HG03280 (cell line): ENCODE data around the gene RABGAP1L.

ENCODE experiments used
- ATAC-seq: cut with Tn5 transposase; IDR thresholded peaks from one replicate; pipeline ENCODE4 v1.9.1; 2021; ENCODE audit warnings: mild to moderate bottlenecking, moderate library complexity; ENCODE audit not compliant: unreplicated experiment

The RABGAP1L gene

DNA sequence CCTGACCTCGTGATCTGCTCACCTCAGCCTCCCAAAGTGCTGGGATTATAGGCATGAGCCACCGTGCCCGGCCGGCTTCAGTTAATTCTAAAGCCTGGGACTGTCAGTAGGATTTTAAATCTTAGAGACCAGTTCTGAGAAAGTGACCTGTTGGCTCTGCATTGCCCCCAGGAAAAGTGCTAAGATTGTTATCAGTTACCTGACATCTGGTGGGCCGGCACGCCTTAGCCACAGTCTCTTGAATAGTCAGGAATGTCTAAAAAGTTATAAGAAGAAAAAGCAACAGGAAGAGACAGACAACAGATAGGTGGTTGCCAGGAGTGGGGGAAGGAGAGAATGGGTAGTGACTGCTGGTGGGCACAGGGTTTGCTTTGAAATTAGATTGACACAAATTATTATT lies 35.1 kb downstream of the RABGAP1L start:
- no peak for ATAC-seq

DNA sequence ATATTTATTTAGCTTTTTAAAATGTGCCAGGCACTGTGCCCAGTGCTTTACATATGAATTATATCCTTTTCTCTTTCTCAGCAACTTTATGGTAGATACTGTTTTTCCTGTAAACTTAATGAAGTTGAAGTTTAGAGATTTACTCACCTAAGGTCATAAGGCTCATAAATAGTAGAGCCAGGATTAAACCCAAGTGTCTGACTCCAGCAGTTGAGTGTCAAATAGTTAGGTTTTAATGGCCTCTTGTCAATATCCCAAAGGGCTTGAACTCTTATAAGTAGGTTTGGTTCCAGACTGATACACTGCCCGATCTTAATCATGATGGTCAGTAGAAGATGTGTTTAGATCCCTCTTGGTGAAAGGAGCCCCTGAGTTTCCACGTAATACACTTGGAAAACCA lies 37.8 kb downstream of the RABGAP1L start:
- no peak for ATAC-seq

GRCh38 chr1:174197547-174197946 lies 38.2 kb downstream of the RABGAP1L start:
- ATAC-seq, result no peak

GRCh38 chr1:174198202-174198601 lies 38.9 kb downstream of the RABGAP1L start:
- no peak for ATAC-seq

DNA sequence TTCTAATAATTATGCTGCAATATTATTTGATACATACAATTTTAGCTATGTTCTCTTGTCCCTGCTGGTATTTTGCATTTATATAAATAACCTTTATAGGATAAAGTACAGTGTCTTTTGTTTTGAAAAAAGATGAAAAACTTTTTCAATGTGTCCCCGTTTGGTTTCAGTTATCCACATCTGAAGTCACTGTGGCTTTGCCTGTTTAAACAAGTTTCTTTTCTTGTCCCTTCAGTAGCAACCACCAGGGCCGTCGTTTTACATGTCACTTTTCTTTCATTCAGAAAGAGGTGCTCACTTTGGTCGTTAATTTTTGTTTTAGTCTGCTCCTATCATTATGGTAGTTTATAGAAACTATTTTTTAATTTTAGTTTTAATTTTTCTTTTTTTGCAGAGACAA lies 41.4 kb downstream of the RABGAP1L start:
- no peak for ATAC-seq

GRCh38 chr1:174204697-174205308 lies 45.5 kb downstream of the RABGAP1L start:
- peak; percentile 70 for ATAC-seq

- ATAC-seq, result no peak
Measured at GRCh38 chr1:174206148-174206836, 47.0 kb downstream of the RABGAP1L start.

DNA sequence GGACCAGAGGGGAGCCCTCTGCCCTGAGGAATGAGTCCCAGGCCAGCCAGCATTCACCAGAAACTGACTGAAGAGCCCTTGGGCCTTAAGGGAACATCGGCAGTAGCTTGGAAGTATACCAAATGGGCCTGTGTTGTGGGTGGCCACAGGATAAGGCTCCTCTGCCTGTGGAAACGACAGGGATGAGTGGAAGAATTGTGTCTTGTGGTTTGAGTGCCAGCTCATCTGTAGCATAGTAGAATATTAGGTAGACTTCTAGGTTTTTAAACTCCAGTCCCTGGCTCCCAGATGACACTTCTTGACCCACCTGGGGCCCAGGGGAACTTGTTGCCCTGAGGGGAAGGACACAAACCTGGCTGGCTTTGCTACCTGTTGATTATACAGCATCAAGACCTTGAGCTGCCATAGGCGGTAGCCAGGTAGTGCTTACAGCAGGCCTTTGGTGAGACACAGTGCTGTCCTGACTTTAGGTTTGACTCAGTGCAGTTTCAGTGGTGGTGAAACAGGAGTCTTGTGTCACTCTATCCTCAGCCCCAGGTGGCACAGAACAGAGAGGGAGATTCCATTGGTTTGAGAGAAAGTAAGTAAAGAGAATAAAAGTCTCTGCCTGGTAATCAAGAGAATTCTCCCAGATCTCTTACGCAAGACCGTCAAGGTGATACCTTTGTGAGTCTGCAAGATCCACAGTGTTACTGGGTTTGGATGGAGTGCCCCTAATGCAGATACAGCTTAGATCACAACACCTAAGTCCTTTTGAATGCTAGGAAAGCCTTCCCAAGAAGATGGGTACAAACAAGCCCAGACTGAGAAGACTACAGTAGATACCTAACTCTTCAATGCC lies 50.2 kb downstream of the RABGAP1L start:
- ATAC-seq, result no peak

- ATAC-seq, result no peak
Measured at GRCh38 chr1:174211486-174211885, 52.2 kb downstream of the RABGAP1L start.

- no peak for ATAC-seq
Measured at GRCh38 chr1:174215766-174216165, 56.4 kb downstream of the RABGAP1L start.

- ATAC-seq, result no peak
Measured at GRCh38 chr1:174217248-174217647, 57.9 kb downstream of the RABGAP1L start.

DNA sequence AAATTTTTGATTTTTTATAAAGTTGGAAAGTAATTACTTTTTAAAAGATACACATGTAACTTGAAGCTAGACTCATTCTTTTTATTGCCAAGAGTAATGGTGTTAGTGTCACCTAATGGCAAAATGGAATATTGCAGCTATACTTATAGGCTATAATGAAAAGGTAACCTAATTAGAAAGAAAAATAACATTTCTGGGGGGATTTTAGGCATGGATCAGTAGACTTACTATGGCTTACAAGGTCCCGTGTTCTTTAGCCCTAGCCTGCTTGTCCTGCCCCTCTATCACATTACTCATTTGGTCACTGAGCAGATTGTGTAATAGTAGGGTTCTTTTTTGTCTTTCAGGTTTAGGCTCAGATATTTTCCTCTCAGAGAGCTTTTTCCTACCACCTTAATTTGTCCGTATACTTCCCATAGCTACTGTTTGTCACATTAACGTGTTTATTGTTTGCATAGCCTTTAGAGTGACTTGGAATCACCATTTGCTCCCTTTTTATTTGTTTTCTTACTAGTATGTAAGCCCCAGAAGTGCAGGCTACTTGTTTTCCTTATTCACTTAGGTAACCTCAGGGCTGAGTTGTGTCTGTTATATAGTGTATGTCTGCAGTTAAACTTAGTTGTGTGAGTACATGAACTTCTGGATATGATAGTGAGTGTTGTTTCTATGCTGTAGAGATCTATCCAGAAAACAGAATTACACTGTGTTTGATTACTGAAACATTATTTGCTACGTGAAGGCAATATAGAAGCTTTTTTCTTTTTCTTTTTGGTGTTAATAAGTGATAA lies 58.7 kb downstream of the RABGAP1L start:
- ATAC-seq, result no peak

DNA sequence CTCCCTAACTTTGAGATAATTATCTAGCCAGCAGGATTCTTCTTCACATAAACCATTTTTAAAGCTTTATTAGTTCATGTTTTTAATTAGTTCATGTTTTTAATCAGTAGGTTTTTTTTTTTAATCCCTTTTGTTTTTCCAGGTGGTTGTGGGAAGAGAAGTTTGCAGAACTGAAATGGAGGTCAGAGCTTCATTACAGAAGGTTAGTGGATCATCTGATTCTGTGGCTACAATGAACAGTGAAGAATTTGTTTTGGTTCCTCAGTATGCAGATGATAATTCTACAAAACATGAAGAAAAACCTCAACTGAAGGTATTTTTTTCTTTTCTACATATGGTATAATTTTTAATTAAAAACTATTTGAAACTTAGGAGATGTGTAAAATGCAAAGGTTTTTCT lies 59.7 kb downstream of the RABGAP1L start:
- ATAC-seq, result no peak

GRCh38 chr1:174219606-174220370 lies 60.5 kb downstream of the RABGAP1L start:
- ATAC-seq, result no peak

DNA sequence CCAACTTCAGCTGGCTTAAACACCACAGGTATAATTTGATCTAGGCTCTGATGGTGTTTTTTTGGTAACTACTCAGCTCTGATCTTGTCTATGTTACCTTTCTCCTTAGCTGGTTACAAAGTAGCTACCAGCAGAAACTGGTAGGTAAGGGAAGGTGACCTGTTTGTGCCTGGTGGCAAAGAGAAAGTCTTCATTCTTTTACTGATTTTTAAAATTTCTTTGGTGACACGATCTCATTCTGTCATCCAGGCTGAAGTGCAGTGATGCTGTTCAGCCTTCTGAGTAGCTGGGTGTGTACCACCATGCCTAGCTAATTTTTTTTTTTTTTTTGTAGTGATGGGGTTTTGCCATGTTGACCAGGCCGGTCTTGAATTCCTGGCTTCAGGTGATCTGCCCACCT lies 62.4 kb downstream of the RABGAP1L start:
- no peak for ATAC-seq

DNA sequence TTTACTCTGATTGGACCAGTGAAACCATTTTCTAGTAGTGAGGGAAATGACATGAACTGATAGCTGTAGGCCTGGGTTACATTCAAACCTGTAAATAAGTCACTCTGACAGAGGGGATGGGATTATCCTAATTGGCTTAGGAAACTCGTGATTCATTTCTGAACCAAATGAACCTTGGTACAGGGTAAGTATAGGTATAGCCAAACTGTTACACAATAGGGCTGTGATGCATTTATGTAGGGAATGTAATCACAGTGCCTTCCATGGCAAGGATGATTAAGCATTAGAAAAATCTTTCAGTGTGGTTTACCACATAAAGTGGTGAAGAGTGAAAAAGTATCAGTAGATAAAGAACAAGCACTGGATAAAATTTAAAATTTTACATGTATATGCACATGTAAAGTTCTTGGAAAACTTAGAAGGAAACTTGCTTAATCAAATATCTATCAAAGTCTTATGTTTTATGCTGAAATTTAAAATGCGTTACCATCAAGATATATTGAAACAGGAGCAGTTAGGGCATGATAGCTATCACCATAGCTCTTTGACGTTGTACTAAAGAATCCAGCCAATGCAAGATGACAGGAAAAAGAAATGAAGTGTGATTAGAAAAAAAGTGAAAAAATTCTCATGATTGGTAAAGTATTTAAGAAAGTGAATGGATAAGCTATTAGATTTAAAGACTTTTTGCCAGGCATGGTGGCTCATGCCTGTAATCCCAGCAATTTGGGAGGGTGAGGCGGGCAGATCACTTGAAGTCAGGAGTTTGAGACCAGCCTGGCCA lies 63.0 kb downstream of the RABGAP1L start:
- no peak for ATAC-seq

GRCh38 chr1:174224641-174225040 lies 65.3 kb downstream of the RABGAP1L start:
- ATAC-seq, result no peak

GRCh38 chr1:174225499-174226204 lies 66.3 kb downstream of the RABGAP1L start:
- peak; percentile 88 for ATAC-seq

DNA sequence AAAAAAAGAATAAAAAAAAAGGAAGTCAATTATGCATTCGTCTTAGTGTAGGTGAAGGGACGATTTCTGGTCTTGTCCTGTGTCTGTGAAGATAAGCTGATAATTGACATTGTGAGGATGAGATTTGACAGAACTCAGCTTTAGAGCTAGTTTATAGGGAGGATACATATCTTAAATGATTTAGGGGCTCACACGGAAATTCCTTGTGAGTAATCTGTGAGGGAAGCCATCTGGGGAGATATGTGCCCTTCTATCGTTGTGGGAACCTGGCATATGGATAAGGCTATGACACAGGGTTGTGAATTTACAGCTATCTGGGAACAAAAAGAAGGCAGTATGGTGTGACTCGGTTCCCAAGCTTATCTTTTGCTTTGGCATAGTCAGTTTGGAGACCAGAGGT lies 71.1 kb downstream of the RABGAP1L start:
- no peak for ATAC-seq
